GM12864 (cell line): ENCODE measurements around the gene DHX35.

Experiments used
- DNase-seq: peaks from one replicate; pipeline ENCODE4 v3.0.0-alpha.2; 2011; ENCODE audit warnings: low read depth
- H3K4me3 ChIP-seq: 2 replicates; pipeline ENCODE4 v1.5.1; 2011; ENCODE audit warnings: mild to moderate bottlenecking, low read depth, low read length, control low read depth
- TF ChIP-seq, protein P1 (sequence below): IDR thresholded peaks from 2 replicates; pipeline ENCODE4 v1.5.1; 2011; ENCODE audit warnings: low read depth, mild to moderate bottlenecking, moderate library complexity, low read length, control low read depth, inconsistent platforms; ENCODE audit errors: missing control alignments

The DHX35 gene

DNA sequence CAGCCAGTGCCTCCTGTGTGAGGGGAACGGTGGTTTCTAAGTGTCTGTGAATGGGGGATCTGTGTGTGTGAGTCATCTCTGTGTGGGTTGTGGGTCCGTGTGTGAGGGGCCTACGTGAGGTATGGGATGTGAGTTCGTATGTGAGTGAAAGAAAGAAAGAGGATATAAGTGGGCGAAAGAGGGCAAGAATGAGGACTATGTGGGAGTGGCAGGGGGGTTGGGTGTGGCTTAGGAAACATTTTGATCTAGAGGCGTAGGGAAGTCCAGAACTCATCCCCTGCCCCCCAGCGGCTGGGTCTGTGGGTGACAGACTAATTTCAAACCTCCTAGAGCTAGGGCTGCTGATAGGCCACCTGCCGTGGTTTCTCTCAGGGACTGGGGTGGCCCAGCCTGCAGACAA is 35.5 kb downstream of the DHX35 start:
- H3K4me3 ChIP-seq: no peak overlapping the region
- TF ChIP-seq, protein P1, sequence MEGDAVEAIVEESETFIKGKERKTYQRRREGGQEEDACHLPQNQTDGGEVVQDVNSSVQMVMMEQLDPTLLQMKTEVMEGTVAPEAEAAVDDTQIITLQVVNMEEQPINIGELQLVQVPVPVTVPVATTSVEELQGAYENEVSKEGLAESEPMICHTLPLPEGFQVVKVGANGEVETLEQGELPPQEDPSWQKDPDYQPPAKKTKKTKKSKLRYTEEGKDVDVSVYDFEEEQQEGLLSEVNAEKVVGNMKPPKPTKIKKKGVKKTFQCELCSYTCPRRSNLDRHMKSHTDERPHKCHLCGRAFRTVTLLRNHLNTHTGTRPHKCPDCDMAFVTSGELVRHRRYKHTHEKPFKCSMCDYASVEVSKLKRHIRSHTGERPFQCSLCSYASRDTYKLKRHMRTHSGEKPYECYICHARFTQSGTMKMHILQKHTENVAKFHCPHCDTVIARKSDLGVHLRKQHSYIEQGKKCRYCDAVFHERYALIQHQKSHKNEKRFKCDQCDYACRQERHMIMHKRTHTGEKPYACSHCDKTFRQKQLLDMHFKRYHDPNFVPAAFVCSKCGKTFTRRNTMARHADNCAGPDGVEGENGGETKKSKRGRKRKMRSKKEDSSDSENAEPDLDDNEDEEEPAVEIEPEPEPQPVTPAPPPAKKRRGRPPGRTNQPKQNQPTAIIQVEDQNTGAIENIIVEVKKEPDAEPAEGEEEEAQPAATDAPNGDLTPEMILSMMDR: peak; percentile 58
- DNase-seq: peak; percentile 79

GRCh38 chr20:38999217-38999616 is 37.1 kb downstream of the DHX35 start:
- TF ChIP-seq, protein P1: no peak
- no peak overlapping the region for H3K4me3 ChIP-seq
- no peak for DNase-seq

GRCh38 chr20:38999965-39000910 is 38.1 kb downstream of the DHX35 start:
- DNase-seq: no peak
- no peak overlapping the region for H3K4me3 ChIP-seq
- TF ChIP-seq, protein P1: no peak

- no peak overlapping the region for H3K4me3 ChIP-seq
- TF ChIP-seq, protein P1: no peak
- DNase-seq: no peak
These were observed 42.4 kb downstream of the DHX35 start for GRCh38 chr20:39004508-39004907.

DNA sequence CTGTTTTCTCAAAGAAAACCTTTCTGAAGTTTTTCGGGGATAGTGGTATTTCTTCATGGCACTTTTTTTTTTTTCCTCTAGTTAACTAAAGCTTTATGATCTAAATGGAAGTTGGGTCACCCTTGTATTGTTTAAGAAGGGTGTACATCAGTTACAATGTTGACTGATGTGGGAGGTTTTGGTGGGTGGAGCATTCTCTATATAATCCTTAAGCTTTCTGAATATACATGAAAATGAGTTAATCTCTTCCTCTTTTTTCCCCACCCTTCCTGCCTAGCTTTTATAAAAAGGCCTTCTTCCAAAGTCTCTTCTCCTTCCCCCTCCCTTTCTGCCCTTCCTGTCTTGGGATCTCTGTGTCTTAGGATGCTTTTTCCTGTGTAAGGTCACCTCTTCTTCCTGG is 47.2 kb downstream of the DHX35 start:
- no peak for DNase-seq
- TF ChIP-seq, protein P1: no peak
- H3K4me3 ChIP-seq: no peak overlapping the region

DNA sequence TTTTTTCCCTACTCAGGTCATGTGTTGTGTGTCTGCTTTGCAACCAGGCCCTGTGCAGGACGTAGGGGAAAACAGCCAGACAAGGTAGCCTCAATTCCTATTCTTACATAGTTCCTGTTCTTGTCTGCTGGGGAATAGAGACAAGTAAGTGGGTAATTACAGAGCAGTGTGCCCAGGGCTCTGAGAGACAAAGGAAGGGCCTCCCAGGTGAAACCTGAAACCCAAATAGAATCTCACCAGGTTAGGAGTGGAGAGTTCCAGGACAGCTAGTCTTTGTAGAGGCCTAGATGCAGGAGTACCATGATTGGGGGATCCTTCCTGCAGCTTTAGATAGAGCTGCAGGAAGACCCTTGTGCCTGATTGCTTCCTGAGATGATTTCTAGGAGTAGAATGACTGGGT is 48.4 kb downstream of the DHX35 start:
- TF ChIP-seq, protein P1: no peak
- no peak for DNase-seq
- no peak overlapping the region for H3K4me3 ChIP-seq
